GM12878 (cell line): Measurements from ENCODE around the gene ZNF423. TPM values are rescaled to one million over a fixed set of nuclear protein-coding genes. Genes with fewer than 3 reads are reported as not detected.

Source experiments
- ATAC-seq: fragments of 200-7000 bp; cut with Tn5 transposase; 3 replicates; pipeline ENCODE4 v1.9.1; 2020; ENCODE audit warnings: mild to moderate bottlenecking, moderate library complexity
- BruUV-seq: library from RNA; stranded (reverse); fragments of 400-500 nt; replicated peaks from 2 replicates; lab custom pipeline; 2021; lab: Mats Ljungman, UMichigan
- CTCF ChIA-PET: fragments of 300-600 bp; sonication (Branson Sonifier 250); formaldehyde crosslinking; extraction: SDS; loops from one replicate; lab custom pipeline; 2021; ENCODE audit warnings: inconsistent platforms; lab: Yijun Ruan, JAX
- POLR2A ChIA-PET: fragments of 350-600 bp; formaldehyde crosslinking; extraction: SDS; loops from one replicate; lab custom pipeline; 2021; ENCODE audit warnings: inconsistent platforms; lab: Charles Lee
- RAD21 ChIA-PET: fragments of 300-600 bp; sonication (Branson Sonifier 250); formaldehyde crosslinking; loops from one replicate; lab custom pipeline; 2023; ENCODE audit warnings: antibody characterized with exemption; ENCODE audit not compliant: unreplicated experiment; lab: Charles Lee
- SMC1A ChIA-PET: fragments of 300-600 bp; sonication (Branson Sonifier 250); formaldehyde crosslinking; loops from one replicate; lab custom pipeline; 2023; ENCODE audit not compliant: unreplicated experiment, uncharacterized antibody; lab: Charles Lee
- DNase-seq: peaks from one replicate; pipeline ENCODE4 v3.0.0-alpha.2; 2011; ENCODE audit warnings: low read depth, low spot score
- FAIRE-seq: peaks from 3 replicates; lab custom pipeline; 2011; peaks lifted over from hg19 to GRCh38; lab: Jason Lieb, UNC
- H2AFZ ChIP-seq: 2 replicates; pipeline ENCODE4 v1.6.0; 2011; ENCODE audit warnings: low read depth, low read length, control low read depth; ENCODE audit not compliant: control insufficient read depth
- H3K27ac ChIP-seq: 2 replicates; pipeline ENCODE4 v1.5.1; 2011; ENCODE audit warnings: control low read depth; ENCODE audit not compliant: control insufficient read depth, insufficient read depth
- H3K27me3 ChIP-seq, 2 experiments: replicated peaks in 1 of 2; 2 replicates each; pipeline versions ENCODE4 v1.6.0 to v1.6.1; 2011; ENCODE audit warnings: low read length in 1 of 2; ENCODE audit not compliant: control insufficient read depth in 2 of 2, insufficient read depth in 2 of 2
- H3K36me3 ChIP-seq, 2 experiments: 2 replicates each; pipeline ENCODE4 v1.5.1; 2011; ENCODE audit warnings: low read length in 1 of 2; ENCODE audit not compliant: control insufficient read depth in 2 of 2, insufficient read depth in 2 of 2
- H3K4me1 ChIP-seq: 2 replicates; pipeline ENCODE4 v1.6.1; 2011; ENCODE audit warnings: mild to moderate bottlenecking, low read length, moderate library complexity, mixed read lengths; ENCODE audit not compliant: control insufficient read depth, insufficient read depth
- H3K4me2 ChIP-seq: 2 replicates; pipeline ENCODE4 v1.6.0; 2011; ENCODE audit warnings: control low read depth; ENCODE audit not compliant: control insufficient read depth, insufficient read depth
- H3K4me3 ChIP-seq: fragments of 200-600 bp; sonication (generic); 2 replicates; pipeline ENCODE4 v1.5.1; 2016
- H3K79me2 ChIP-seq: 2 replicates; pipeline ENCODE4 v1.6.0; 2011; ENCODE audit warnings: low read length; ENCODE audit not compliant: control insufficient read depth, insufficient read depth
- H3K9ac ChIP-seq: 2 replicates; pipeline ENCODE4 v1.8.0; 2011; ENCODE audit warnings: low read length, control low read depth, mixed read lengths; ENCODE audit not compliant: control insufficient read depth, insufficient read depth
- H3K9me3 ChIP-seq: replicated peaks from 3 replicates; pipeline ENCODE4 v1.5.1; 2011; ENCODE audit warnings: mild to moderate bottlenecking, low read length; ENCODE audit not compliant: control insufficient read depth, insufficient read depth
- H4K20me1 ChIP-seq: 2 replicates; pipeline ENCODE4 v1.6.0; 2011; ENCODE audit not compliant: control insufficient read depth, insufficient read depth
- BRCA1 ChIP-seq: IDR thresholded peaks from 2 replicates; pipeline ENCODE4 v1.6.1; 2011; ENCODE audit warnings: low read depth, low read length, improper control_type of control experiment
- GATAD2B ChIP-seq: fragments of 450-650 bp; conservative IDR thresholded peaks from 2 replicates; pipeline ENCODE4 v1.6.1; 2017; ENCODE audit warnings: low read depth, mild to moderate bottlenecking, moderate library complexity
- HDAC6 ChIP-seq: fragments of 200-600 bp; sonication (generic); IDR thresholded peaks from one replicate; pipeline ENCODE4 v1.8.0; 2017; ENCODE audit warnings: antibody characterized with exemption; ENCODE audit not compliant: unreplicated experiment
- IRF4 ChIP-seq: IDR thresholded peaks from 2 replicates; pipeline ENCODE4 v1.6.1; 2011; ENCODE audit warnings: low read depth, low read length
- MTA2 ChIP-seq: fragments of 450-650 bp; IDR thresholded peaks from 2 replicates; pipeline ENCODE4 v1.6.1; 2016; ENCODE audit warnings: low read depth, mild to moderate bottlenecking, moderate library complexity
- NBN ChIP-seq: fragments of 450-650 bp; IDR thresholded peaks from 2 replicates; pipeline ENCODE4 v1.6.1; 2016
- NRF1 ChIP-seq: conservative IDR thresholded peaks from 2 replicates; pipeline ENCODE4 v1.6.1; 2011; ENCODE audit warnings: mild to moderate bottlenecking, low read depth, low read length, improper control_type of control experiment
- RAD51 ChIP-seq: fragments of 450-650 bp; IDR thresholded peaks from 2 replicates; pipeline ENCODE4 v1.6.1; 2016; ENCODE audit warnings: moderate library complexity, mild to moderate bottlenecking, inconsistent platforms
- ZBTB4 ChIP-seq: fragments of 450-650 bp; formaldehyde crosslinking; IDR thresholded peaks from 2 replicates; pipeline ENCODE4 v1.4.0; 2022; ENCODE audit warnings: mild to moderate bottlenecking, moderate library complexity
- ZNF217 ChIP-seq: fragments of 450-650 bp; IDR thresholded peaks from 2 replicates; pipeline ENCODE4 v1.6.1; 2017; ENCODE audit warnings: antibody characterized with exemption, mild to moderate bottlenecking
- ZNF622 ChIP-seq: fragments of 450-650 bp; IDR thresholded peaks from 2 replicates; pipeline ENCODE4 v1.6.1; 2017; ENCODE audit warnings: mild to moderate bottlenecking, inconsistent platforms
- WGBS: methylation state at CpG from one replicate; pipeline ENCODE4 v1.1.6; 2016; ENCODE audit warnings: low lambda C conversion rate; ENCODE audit not compliant: insufficient replicate concordance, insufficient coverage; ENCODE audit errors: missing lambda C conversion rate; 5-methylcytosine and 5-hydroxymethylcytosine counted together
- in situ Hi-C: fragments of 300-500 bp; cut with MboI; formaldehyde crosslinking; loops from 9 replicates; pipeline ENCODE4 v1.14.3; 2018; ENCODE audit warnings: mixed read lengths
- intact Hi-C: fragments of 100-400 bp; cut with micrococcal nuclease; formaldehyde crosslinking; loops from one replicate; pipeline ENCODE4 v1.14.2; 2022; ENCODE audit not compliant: unreplicated experiment
- polyA plus RNA-seq, 11 experiments: library from polyadenylated mRNA; depleted of rRNA in 4 of 11; unstranded in 6 of 11; stranded (reverse) in 5 of 11; fragments of >200 nt; fragmentation: Nextera tagmentation in 4 of 11; fragmentation: Illumina TruSeq in 1 of 11; extraction: Ambion mirVana in 4 of 11; extraction: Trizol in 1 of 11; gene quantifications; 1 replicate in 1 of 11; 2 replicates in 10 of 11; pipeline versions ENCODE4 v1.2.1 to v1.2.3, GENCODE V29; 2011 to 2016; ENCODE audit warnings: inconsistent platforms in 2 of 11, missing spikeins in 2 of 11, low read depth in 1 of 11
- total RNA-seq, 4 experiments: library from RNA; depleted of rRNA in 3 of 4; stranded (reverse); fragments of >200 nt in 3 of 4; fragmentation: Illumina TruSeq in 1 of 4; extraction: Trizol in 1 of 4; gene quantifications; 2 replicates each; pipeline versions ENCODE4 v1.2.1 to v1.2.3, GENCODE V29; 2013 to 2021
- TF ChIP-seq, protein P1 (sequence below): IDR thresholded peaks from 2 replicates; pipeline ENCODE4 v1.6.1; 2012; ENCODE audit warnings: mild to moderate bottlenecking, low read depth, low read length

ZNF423 gene
- total and polyA plus RNA-seq, 10 of the 15 experiments (the other 5 are each of a cell fraction or from before 2014, with no cell fraction given), result 0.03 to 0.64 (median 0.10) TPM

DNA sequence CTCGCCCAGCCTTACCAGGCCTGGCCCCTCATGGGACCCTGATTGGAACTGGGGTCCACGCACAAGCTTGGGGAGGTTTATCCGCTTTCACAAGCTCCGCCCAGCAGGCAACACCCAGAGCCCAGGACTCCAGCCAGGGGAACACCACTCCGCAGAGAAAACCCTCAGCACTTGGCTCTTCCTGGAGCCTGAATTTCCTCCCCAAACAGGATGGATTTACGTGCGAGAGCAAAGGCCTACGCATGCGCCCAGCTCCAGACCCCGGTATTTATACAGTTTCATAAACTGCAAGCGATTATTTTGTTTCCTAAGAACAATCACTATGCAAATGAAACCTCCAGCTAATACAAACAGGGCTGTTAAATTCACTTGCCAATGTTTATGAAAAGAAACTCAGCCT is 22.8 kb downstream of the ZNF423 start:
- Histone ChIP-seq H3K27me3 (peaks cover 5 to 10% of the 10 kb centered on the region in 2 experiments), H3K36me3 (no peaks in the 10 kb centered on the region), H3K4me3 (no peak overlapping the region), H2AFZ (no peak overlapping the region), H4K20me1 (no peaks in the 10 kb centered on the region), H3K4me1 (no peaks in the 10 kb centered on the region), H3K79me2 (no peaks in the 10 kb centered on the region), H3K27ac (no peak overlapping the region), H3K9ac (no peak overlapping the region), H3K4me2 (no peak overlapping the region), H3K9me3 (no peaks in the 10 kb centered on the region)
- no peak for FAIRE-seq
- ChIA-PET SMC1A (no interaction called here), POLR2A (no interaction called here), CTCF (no interaction called here), RAD21 (no interaction called here)
- no TSS peak for BruUV-seq
- TF ChIP-seq BRCA1 (no peak), NBN (no peak), IRF4 (no peak)
- DNase-seq, result no peak
- WGBS, result 42% methylated on average over 11 of the region's 11 CpGs
- in situ Hi-C loops (no loop called here), intact Hi-C loops (no loop called here)
- ATAC-seq, result no peak

- Histone ChIP-seq H3K9ac (no peak overlapping the region), H3K9me3 (no peaks in the 10 kb centered on the region), H3K79me2 (no peaks in the 10 kb centered on the region), H3K27ac (no peak overlapping the region), H3K4me3 (no peak overlapping the region), H3K4me1 (no peaks in the 10 kb centered on the region), H3K4me2 (no peak overlapping the region), H4K20me1 (no peaks in the 10 kb centered on the region), H3K36me3 (no peaks in the 10 kb centered on the region), H2AFZ (no peak overlapping the region), H3K27me3 (peaks cover 3 to 7% of the 10 kb centered on the region in 2 experiments; a peak in 3 of 4 replicates)
- SMC1A ChIA-PET, result interaction anchor here (0.6 to 0.9 kb wide), 2 partner anchors 30 to 945 kb away, joined by 3 read pairs; no protein-coding TSS in a partner anchor
- RAD21 ChIA-PET, result no interaction called here
- ATAC-seq (no peak), FAIRE-seq (no peak), DNase-seq (no peak)
- intact Hi-C loops (no loop called here), in situ Hi-C loops (no loop called here)
- CTCF ChIA-PET, result no interaction called here
- 54% methylated on average over 7 of the region's 7 CpGs for WGBS
- BruUV-seq, result no TSS peak
- POLR2A ChIA-PET, result no interaction called here
- TF ChIP-seq ZNF217 (no peak), MTA2 (no peak), HDAC6 (no peak), ZBTB4 (no peak), RAD51 (no peak), NRF1 (no peak), ZNF622 (no peak), GATAD2B (no peak)
- TF ChIP-seq, protein P1, sequence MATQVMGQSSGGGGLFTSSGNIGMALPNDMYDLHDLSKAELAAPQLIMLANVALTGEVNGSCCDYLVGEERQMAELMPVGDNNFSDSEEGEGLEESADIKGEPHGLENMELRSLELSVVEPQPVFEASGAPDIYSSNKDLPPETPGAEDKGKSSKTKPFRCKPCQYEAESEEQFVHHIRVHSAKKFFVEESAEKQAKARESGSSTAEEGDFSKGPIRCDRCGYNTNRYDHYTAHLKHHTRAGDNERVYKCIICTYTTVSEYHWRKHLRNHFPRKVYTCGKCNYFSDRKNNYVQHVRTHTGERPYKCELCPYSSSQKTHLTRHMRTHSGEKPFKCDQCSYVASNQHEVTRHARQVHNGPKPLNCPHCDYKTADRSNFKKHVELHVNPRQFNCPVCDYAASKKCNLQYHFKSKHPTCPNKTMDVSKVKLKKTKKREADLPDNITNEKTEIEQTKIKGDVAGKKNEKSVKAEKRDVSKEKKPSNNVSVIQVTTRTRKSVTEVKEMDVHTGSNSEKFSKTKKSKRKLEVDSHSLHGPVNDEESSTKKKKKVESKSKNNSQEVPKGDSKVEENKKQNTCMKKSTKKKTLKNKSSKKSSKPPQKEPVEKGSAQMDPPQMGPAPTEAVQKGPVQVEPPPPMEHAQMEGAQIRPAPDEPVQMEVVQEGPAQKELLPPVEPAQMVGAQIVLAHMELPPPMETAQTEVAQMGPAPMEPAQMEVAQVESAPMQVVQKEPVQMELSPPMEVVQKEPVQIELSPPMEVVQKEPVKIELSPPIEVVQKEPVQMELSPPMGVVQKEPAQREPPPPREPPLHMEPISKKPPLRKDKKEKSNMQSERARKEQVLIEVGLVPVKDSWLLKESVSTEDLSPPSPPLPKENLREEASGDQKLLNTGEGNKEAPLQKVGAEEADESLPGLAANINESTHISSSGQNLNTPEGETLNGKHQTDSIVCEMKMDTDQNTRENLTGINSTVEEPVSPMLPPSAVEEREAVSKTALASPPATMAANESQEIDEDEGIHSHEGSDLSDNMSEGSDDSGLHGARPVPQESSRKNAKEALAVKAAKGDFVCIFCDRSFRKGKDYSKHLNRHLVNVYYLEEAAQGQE, result no peak
Observed at GRCh38 chr16:49832177-49832576, 23.7 kb downstream of the ZNF423 start.
